HCT116 (cell line): ENCODE measurements around the gene SEMA4A. TPM values are rescaled to one million over a fixed set of nuclear protein-coding genes. Genes with fewer than 3 reads are reported as not detected.

Experiments used
- ATAC-seq: fragments of 200-7000 bp; cut with Tn5 transposase; 2 replicates; pipeline ENCODE4 v1.9.1; 2020; ENCODE audit warnings: mild to moderate bottlenecking, moderate library complexity
- BruUV-seq: library from RNA; stranded (reverse); fragments of 400-500 nt; replicated peaks from 2 replicates; lab custom pipeline; 2021; lab: Mats Ljungman, UMichigan
- CTCF ChIA-PET: fragments of 300-600 bp; sonication (Branson Sonifier 250); formaldehyde crosslinking; loops from one replicate; lab custom pipeline; 2021; ENCODE audit warnings: antibody characterized with exemption; lab: Charles Lee
- POLR2A ChIA-PET: fragments of 300-600, 350-600 bp; sonication (Branson Sonifier 250); formaldehyde crosslinking; loops from one replicate; lab custom pipeline; 2021; ENCODE audit warnings: antibody characterized with exemption; lab: Charles Lee
- RAD21 ChIA-PET, 2 experiments: fragments of 300-600 bp; sonication (Branson Sonifier 250); formaldehyde crosslinking; loops; one replicate each; lab custom pipeline; 2023; ENCODE audit warnings: low total read pairs in 2 of 2; ENCODE audit not compliant: uncharacterized antibody in 2 of 2, unreplicated experiment in 2 of 2, low non-redundant PET in 1 of 2; lab: Charles Lee
- DNase-seq: peaks from one replicate; pipeline ENCODE4 v3.0.0-alpha.2; 2010; ENCODE audit warnings: low read depth, low spot score
- H2AFZ ChIP-seq: fragments of 200-600 bp; shearing (Covaris generic), sonication (generic); 2 replicates; pipeline ENCODE4 v1.6.1; 2017; ENCODE audit warnings: low read depth, mixed run types, mixed read lengths, antibody characterized with exemption, low read length; ENCODE audit not compliant: poor library complexity, severe bottlenecking
- H3K27ac ChIP-seq: 2 replicates; pipeline ENCODE4 v1.5.1; 2012; ENCODE audit warnings: low read depth, low read length
- H3K27me3 ChIP-seq: fragments of 200-600 bp; sonication (generic); 2 replicates; pipeline ENCODE4 v1.6.1; 2016; ENCODE audit warnings: mixed run types, low read length, mixed read lengths; ENCODE audit not compliant: insufficient read depth
- H3K36me3 ChIP-seq, 2 experiments: fragments of 200-500 bp in 1 of 2; fragments of 200-600 bp in 1 of 2; sonication (Bioruptor generic) in 1 of 2; sonication (generic) in 1 of 2; 2 replicates each; pipeline versions ENCODE4 v1.5.1 to v1.6.1; 2014 to 2016; ENCODE audit warnings: low read length in 2 of 2, inconsistent platforms in 1 of 2, mixed read lengths in 1 of 2, mixed run types in 1 of 2; ENCODE audit not compliant: insufficient read depth in 2 of 2, control insufficient read depth in 1 of 2
- H3K4me1 ChIP-seq, 2 experiments: fragments of 200-600 bp in 1 of 2; sonication (generic) in 1 of 2; 2 replicates each; pipeline versions ENCODE4 v1.5.1 to v1.6.1; 2012 to 2017; ENCODE audit warnings: low read length in 2 of 2, inconsistent platforms in 1 of 2, mild to moderate bottlenecking in 1 of 2, mixed read lengths in 1 of 2, mixed run types in 1 of 2, moderate library complexity in 1 of 2; ENCODE audit not compliant: insufficient read depth in 2 of 2, control insufficient read depth in 1 of 2
- H3K4me2 ChIP-seq: fragments of 200-600 bp; sonication (generic); 2 replicates; pipeline ENCODE4 v1.6.1; 2017; ENCODE audit warnings: mixed run types, low read length, mixed read lengths
- H3K4me3 ChIP-seq, 2 experiments: fragments of 200-600 bp in 1 of 2; sonication (generic) in 1 of 2; replicated peaks in 1 of 2; 2 replicates each; pipeline ENCODE4 v1.5.1; 2011 to 2016; ENCODE audit warnings: low read length in 2 of 2, control low read depth in 1 of 2, low read depth in 1 of 2, mild to moderate bottlenecking in 1 of 2, mixed read lengths in 1 of 2, mixed run types in 1 of 2
- H3K79me2 ChIP-seq: fragments of 200-600 bp; sonication (generic); 2 replicates; pipeline ENCODE4 v1.6.1; 2017; ENCODE audit warnings: mild to moderate bottlenecking, mixed run types, low read length, moderate library complexity, mixed read lengths; ENCODE audit not compliant: insufficient read depth
- H3K9ac ChIP-seq: fragments of 200-600 bp; sonication (generic); 2 replicates; pipeline ENCODE4 v1.6.1; 2016; ENCODE audit warnings: low read length, mixed read lengths
- H3K9me2 ChIP-seq: fragments of 200-600 bp; sonication (generic), shearing (Covaris generic); 2 replicates; pipeline ENCODE4 v1.6.1; 2017; ENCODE audit warnings: mixed run types, mild to moderate bottlenecking, moderate library complexity; ENCODE audit not compliant: insufficient read depth
- H3K9me3 ChIP-seq, 2 experiments: fragments of 200-500 bp in 1 of 2; fragments of 200-600 bp in 1 of 2; sonication (Bioruptor generic) in 1 of 2; sonication (generic) in 1 of 2; 2 replicates each; pipeline ENCODE4 v1.6.1; 2014 to 2017; ENCODE audit warnings: low read length in 2 of 2, mixed read lengths in 2 of 2, inconsistent platforms in 1 of 2, low read depth in 1 of 2, mild to moderate bottlenecking in 1 of 2, mixed run types in 1 of 2, moderate library complexity in 1 of 2; ENCODE audit not compliant: control insufficient read depth in 1 of 2, insufficient read depth in 1 of 2
- H4K20me1 ChIP-seq: fragments of 200-600 bp; sonication (generic), shearing (Covaris generic); 2 replicates; pipeline ENCODE4 v1.6.1; 2017; ENCODE audit warnings: mixed run types, mild to moderate bottlenecking, moderate library complexity; ENCODE audit not compliant: insufficient read depth
- CBX3 ChIP-seq: IDR thresholded peaks from 2 replicates; pipeline ENCODE4 v1.6.1; 2012; ENCODE audit warnings: low read depth
- EGR1 ChIP-seq: IDR thresholded peaks from 2 replicates; pipeline ENCODE4 v1.6.1; 2012; ENCODE audit warnings: low read depth
- ELF1 ChIP-seq: IDR thresholded peaks from 2 replicates; pipeline ENCODE4 v1.6.1; 2012; ENCODE audit warnings: low read depth, borderline replicate concordance
- EZH2phosphoT487 ChIP-seq: fragments of 200-600 bp; IDR thresholded peaks from 2 replicates; pipeline ENCODE4 v1.6.1; 2018; ENCODE audit warnings: antibody characterized with exemption, borderline replicate concordance
- FOSL1 ChIP-seq: IDR thresholded peaks from 2 replicates; pipeline ENCODE4 v1.6.1; 2012; ENCODE audit warnings: low read depth
- JUND ChIP-seq: IDR thresholded peaks from 2 replicates; pipeline ENCODE4 v1.6.1; 2012
- POLR2A ChIP-seq: IDR thresholded peaks from 2 replicates; pipeline ENCODE4 v1.7.0; 2011; ENCODE audit warnings: borderline replicate concordance; ENCODE audit not compliant: insufficient read depth, insufficient read length; ENCODE audit errors: extremely low read depth
- POLR2AphosphoS5 ChIP-seq: IDR thresholded peaks from 2 replicates; pipeline ENCODE4 v1.6.1; 2011; ENCODE audit warnings: mild to moderate bottlenecking, low read depth, low read length, moderate library complexity
- RAD21 ChIP-seq: IDR thresholded peaks from 2 replicates; pipeline ENCODE4 v1.6.1; 2012; ENCODE audit warnings: low read depth, mild to moderate bottlenecking
- SRF ChIP-seq: IDR thresholded peaks from 2 replicates; pipeline ENCODE4 v1.6.1; 2012; ENCODE audit warnings: low read depth
- TCF7L2 ChIP-seq: IDR thresholded peaks from 2 replicates; pipeline ENCODE4 v1.7.0; 2011; ENCODE audit warnings: borderline replicate concordance, inconsistent platforms; ENCODE audit not compliant: insufficient read depth, insufficient read length; ENCODE audit errors: extremely low read depth
- YY1 ChIP-seq: IDR thresholded peaks from 2 replicates; pipeline ENCODE4 v1.6.1; 2011; ENCODE audit warnings: low read length, low read depth, moderate library complexity, mild to moderate bottlenecking; ENCODE audit not compliant: insufficient replicate concordance; ENCODE audit errors: extremely low read depth
- ZFX ChIP-seq: fragments of 450-650 bp; IDR thresholded peaks from 2 replicates; pipeline ENCODE4 v1.6.1; 2017
- ZNF274 ChIP-seq: fragments of 200-500 bp; sonication (Bioruptor generic); IDR thresholded peaks from 2 replicates; pipeline ENCODE4 v1.6.1; 2014; ENCODE audit warnings: mild to moderate bottlenecking, low read depth, low read length, inconsistent platforms
- intact Hi-C: fragments of 100-400 bp; cut with micrococcal nuclease; formaldehyde crosslinking; loops from 2 replicates; pipeline ENCODE4 v1.10.0; 2022
- total RNA-seq: library from RNA; stranded (reverse); gene quantifications from one replicate; pipeline ENCODE4 v1.2.1, GENCODE V29; 2021; ENCODE audit not compliant: unreplicated experiment
- TF ChIP-seq, protein P1 (sequence below): IDR thresholded peaks from 2 replicates; pipeline ENCODE4 v1.6.1; 2012
- TF ChIP-seq, protein P2 (sequence below), 3 experiments: fragments of 200-600 bp in 1 of 3; sonication (generic) in 1 of 3; IDR thresholded peaks in 2 of 3; conservative IDR thresholded peaks in 1 of 3; 2 replicates each; pipeline ENCODE4 v1.5.1; 2012 to 2017; ENCODE audit warnings: low read depth in 2 of 3, low read length in 2 of 3, antibody characterized with exemption in 1 of 3, borderline replicate concordance in 1 of 3, control low read depth in 1 of 3, mild to moderate bottlenecking in 1 of 3, mixed read lengths in 1 of 3, mixed run types in 1 of 3, moderate library complexity in 1 of 3; ENCODE audit not compliant: insufficient read depth in 1 of 3

SEMA4A gene
- total RNA-seq, 1 experiment from 2014 or later: 0.39 TPM

DNA sequence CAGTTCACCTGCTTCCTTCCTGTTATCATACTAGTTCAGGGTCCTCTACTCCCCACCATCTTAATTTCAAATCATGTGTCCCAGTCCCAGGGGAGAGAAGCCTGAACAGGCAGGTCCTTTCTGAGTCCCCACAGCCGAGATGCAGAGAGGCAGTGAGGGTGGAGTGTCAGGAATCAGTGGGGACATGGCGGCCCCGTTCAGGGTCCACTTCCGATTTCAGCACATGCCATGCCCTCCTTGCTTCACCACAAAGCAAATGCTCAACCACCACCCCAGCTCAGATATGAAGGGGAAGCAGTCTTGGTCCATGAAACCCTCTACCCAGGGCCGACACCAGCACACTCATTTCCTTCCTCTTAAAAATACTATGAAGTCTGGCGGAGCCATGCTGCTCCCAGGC lies 5.2 kb upstream of the SEMA4A start:
- DNase-seq: no peak

DNA sequence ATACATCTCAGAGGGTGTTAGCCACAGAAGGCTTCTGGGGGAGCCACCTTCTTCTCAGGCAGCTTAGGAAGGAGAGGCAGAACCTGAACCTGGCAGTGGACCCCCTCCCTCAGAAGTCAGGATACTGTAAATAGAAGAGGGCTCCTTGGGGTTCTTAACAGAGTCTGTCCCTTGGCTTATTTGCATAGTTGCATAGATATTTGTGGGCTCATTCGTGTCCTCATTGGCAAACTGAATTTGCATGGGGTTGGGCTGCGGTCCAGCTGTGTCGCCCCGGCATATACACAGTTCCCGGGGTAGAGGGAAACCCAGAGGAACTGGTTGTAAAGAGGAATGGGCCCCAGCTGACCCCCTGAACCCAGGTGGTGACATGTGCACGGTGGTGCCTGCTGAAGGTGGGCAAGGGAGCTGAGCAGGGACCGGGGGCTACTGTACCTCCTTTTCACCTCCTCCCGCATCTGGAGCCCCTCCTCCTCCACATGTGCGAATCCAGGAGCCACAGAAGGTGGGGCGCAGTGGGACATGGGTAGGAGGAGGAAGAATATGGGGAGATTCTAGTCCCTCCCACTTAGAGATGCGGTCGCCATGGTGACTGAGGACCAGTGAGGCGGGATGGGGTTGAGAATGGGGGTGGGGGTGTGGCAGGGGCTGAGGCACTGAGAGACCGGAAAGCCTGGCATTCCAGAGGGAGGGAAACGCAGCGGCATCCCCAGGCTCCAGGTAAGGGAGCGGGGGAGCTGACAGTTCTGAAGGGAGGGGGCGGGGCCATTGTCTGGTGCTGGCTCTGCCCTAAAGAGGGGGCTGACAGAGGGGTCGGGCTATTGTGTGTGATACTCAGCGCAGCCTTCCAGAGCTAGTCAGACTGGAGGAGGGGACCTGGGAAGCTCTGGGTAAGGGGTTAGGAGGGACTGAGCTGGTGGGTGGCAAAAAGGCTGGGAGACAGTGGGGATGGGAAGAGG lies 3.7 kb upstream of the SEMA4A start:
- Histone ChIP-seq H2AFZ (no peak overlapping the region), H3K4me1 (peaks cover 9 to 12% of the 10 kb centered on the region in 2 experiments), H3K36me3 (no peaks in the 10 kb centered on the region), H3K27ac (no peak overlapping the region), H4K20me1 (no peaks in the 10 kb centered on the region), H3K4me3 (no peak overlapping the region), H3K9me2 (no peaks in the 10 kb centered on the region), H3K9me3 (no peaks in the 10 kb centered on the region), H3K79me2 (no peaks in the 10 kb centered on the region), H3K9ac (no peak overlapping the region), H3K4me2 (no peak overlapping the region), H3K27me3 (no peaks in the 10 kb centered on the region; the same call in 1 of the 2 replicates)
- no TSS peak for BruUV-seq
- DNase-seq (no peak), ATAC-seq (no peak)
- CTCF ChIA-PET: interaction anchor here (1.7 kb wide), 1 partner anchor 20 kb away, joined by 3 read pairs; no protein-coding TSS in a partner anchor
- POLR2A ChIA-PET: no interaction called here
- TF ChIP-seq, protein P1, sequence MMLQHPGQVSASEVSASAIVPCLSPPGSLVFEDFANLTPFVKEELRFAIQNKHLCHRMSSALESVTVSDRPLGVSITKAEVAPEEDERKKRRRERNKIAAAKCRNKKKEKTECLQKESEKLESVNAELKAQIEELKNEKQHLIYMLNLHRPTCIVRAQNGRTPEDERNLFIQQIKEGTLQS: no peak
- no peak for TF ChIP-seq POLR2AphosphoS5
- TF ChIP-seq RAD21: no peak
- TF ChIP-seq, protein P2, sequence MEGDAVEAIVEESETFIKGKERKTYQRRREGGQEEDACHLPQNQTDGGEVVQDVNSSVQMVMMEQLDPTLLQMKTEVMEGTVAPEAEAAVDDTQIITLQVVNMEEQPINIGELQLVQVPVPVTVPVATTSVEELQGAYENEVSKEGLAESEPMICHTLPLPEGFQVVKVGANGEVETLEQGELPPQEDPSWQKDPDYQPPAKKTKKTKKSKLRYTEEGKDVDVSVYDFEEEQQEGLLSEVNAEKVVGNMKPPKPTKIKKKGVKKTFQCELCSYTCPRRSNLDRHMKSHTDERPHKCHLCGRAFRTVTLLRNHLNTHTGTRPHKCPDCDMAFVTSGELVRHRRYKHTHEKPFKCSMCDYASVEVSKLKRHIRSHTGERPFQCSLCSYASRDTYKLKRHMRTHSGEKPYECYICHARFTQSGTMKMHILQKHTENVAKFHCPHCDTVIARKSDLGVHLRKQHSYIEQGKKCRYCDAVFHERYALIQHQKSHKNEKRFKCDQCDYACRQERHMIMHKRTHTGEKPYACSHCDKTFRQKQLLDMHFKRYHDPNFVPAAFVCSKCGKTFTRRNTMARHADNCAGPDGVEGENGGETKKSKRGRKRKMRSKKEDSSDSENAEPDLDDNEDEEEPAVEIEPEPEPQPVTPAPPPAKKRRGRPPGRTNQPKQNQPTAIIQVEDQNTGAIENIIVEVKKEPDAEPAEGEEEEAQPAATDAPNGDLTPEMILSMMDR (IDR thresholded peaks at IDR 0.05 in 2 of 3, conservative IDR thresholded peaks at IDR 0.05 in 1 of 3; ENCODE audit: borderline replicate concordance in 1 of 3, insufficient read depth in 1 of 3, low read depth in 2 of 3, low read length in 2 of 3): no peak
- no peak for TF ChIP-seq JUND
- TF ChIP-seq SRF: no peak
- TF ChIP-seq TCF7L2: no peak
- TF ChIP-seq ZFX: no peak
- no peak for TF ChIP-seq YY1
- TF ChIP-seq ELF1: no peak
- no peak for TF ChIP-seq POLR2A
- no peak for TF ChIP-seq EZH2phosphoT487
- intact Hi-C loops: loop anchor here (10.0 kb wide), 1 partner anchor 295 kb away; no protein-coding TSS in a partner anchor
- RAD21 ChIA-PET: no interaction called here

More for the DNA sequence above, 5.2 kb upstream of the SEMA4A start:
- no peak overlapping the region for H3K9ac ChIP-seq
- no peaks in the 10 kb centered on the region for H4K20me1 ChIP-seq
- ATAC-seq: no peak
- H3K4me2 ChIP-seq: no peak overlapping the region
- BruUV-seq: no TSS peak
- ChIA-PET CTCF (interaction anchor here (3.1 to 8.1 kb wide), 2 partner anchors 19 to 77 kb away, joined by 20 to 98 read pairs; no protein-coding TSS in a partner anchor), POLR2A (no interaction called here), RAD21 (interaction anchor here in 1 of 2 experiments (0.9 kb wide), 1 partner anchor 77 kb away, joined by 3 read pairs; no protein-coding TSS in a partner anchor)
- H3K27ac ChIP-seq: no peak overlapping the region
- H3K79me2 ChIP-seq: no peaks in the 10 kb centered on the region
- H3K4me1 ChIP-seq: peaks cover 9 to 12% of the 10 kb centered on the region in 2 experiments
- no peaks in the 10 kb centered on the region for H3K9me2 ChIP-seq
- intact Hi-C loops: loop anchor here (10.0 kb wide), 1 partner anchor 297 kb away; no protein-coding TSS in a partner anchor
- H3K36me3 ChIP-seq: no peaks in the 10 kb centered on the region
- no peak overlapping the region for H2AFZ ChIP-seq
- no peaks in the 10 kb centered on the region for H3K9me3 ChIP-seq
- TF ChIP-seq EGR1: no peak
- no peak for TF ChIP-seq FOSL1
- TF ChIP-seq SRF: no peak
- TF ChIP-seq CBX3: no peak
- TF ChIP-seq ZNF274: no peak
- H3K4me3 ChIP-seq: no peak overlapping the region
- no peaks in the 10 kb centered on the region; the same call in 1 of the 2 replicates for H3K27me3 ChIP-seq
